ENCODE data around the gene PXK. TPM values are rescaled to one million over a fixed set of nuclear protein-coding genes. Genes with fewer than 3 reads are reported as not detected.

Gene PXK
- total and polyA plus RNA-seq, 2 experiments from 2014 or later, result 29.5 to 37.8 TPM

GRCh38 chr3:58387650-58388546, 55.2 kb downstream of the PXK start:
- Histone ChIP-seq H3K79me2 (no peaks in the 10 kb centered on the region), H2AFZ (no peak overlapping the region), H3K4me3 (no peak overlapping the region), H3K4me2 (peak overlapping the region; percentile 24), H4K20me1 (ENCODE audit: insufficient read depth, poor library complexity, severe bottlenecking) (no peaks in the 10 kb centered on the region), H3K27ac (peak overlapping the region; percentile 87), H3K36me3 (replicated peaks; ENCODE audit: insufficient read depth, low read depth) (no peaks in the 10 kb centered on the region), H3K9me3 (ENCODE audit: low read depth) (no peaks in the 10 kb centered on the region), H3K27me3 (no peaks in the 10 kb centered on the region), H3K4me1 (ENCODE audit: insufficient read depth) (peaks cover 15% of the 10 kb centered on the region), H3K9me2 (replicated peaks; ENCODE audit: insufficient read depth) (no peaks in the 10 kb centered on the region)
- TF ChIP-seq EZH2 (IDR thresholded peaks at IDR 0.05; ENCODE audit: borderline replicate concordance) (no peak), EZH2phosphoT487 (IDR thresholded peaks at IDR 0.05; ENCODE audit: low read depth, severe bottlenecking, unreplicated experiment) (no peak), CTCF (IDR thresholded peaks at IDR 0.05; ENCODE audit: poor library complexity) (no peak)
- DNase-seq (ENCODE audit: low spot score), result no peak
- WGBS (ENCODE audit: low lambda C conversion rate, missing lambda C conversion rate), result 71% methylated on average over 6 of the region's 6 CpGs

- H2AFZ ChIP-seq, result no peak overlapping the region
- peak overlapping the region; percentile 43 for H3K4me2 ChIP-seq
- H4K20me1 ChIP-seq (ENCODE audit: insufficient read depth, poor library complexity, severe bottlenecking), result no peaks in the 10 kb centered on the region
- peak overlapping the region; percentile 87 for H3K27ac ChIP-seq
- H3K36me3 ChIP-seq (replicated peaks; ENCODE audit: insufficient read depth, low read depth), result no peaks in the 10 kb centered on the region
- H3K4me3 ChIP-seq, result no peak overlapping the region
- no peaks in the 10 kb centered on the region for H3K27me3 ChIP-seq
- no peaks in the 10 kb centered on the region for H3K9me2 ChIP-seq (replicated peaks; ENCODE audit: insufficient read depth)
- no peaks in the 10 kb centered on the region for H3K9me3 ChIP-seq (ENCODE audit: low read depth)
- no peak for TF ChIP-seq EZH2 (IDR thresholded peaks at IDR 0.05; ENCODE audit: borderline replicate concordance)
- no peak for TF ChIP-seq EZH2phosphoT487 (IDR thresholded peaks at IDR 0.05; ENCODE audit: low read depth, severe bottlenecking, unreplicated experiment)
- no peak for TF ChIP-seq CTCF (IDR thresholded peaks at IDR 0.05; ENCODE audit: poor library complexity)
- DNase-seq (ENCODE audit: low spot score), result peak; percentile 44
- H3K4me1 ChIP-seq (ENCODE audit: insufficient read depth), result peaks cover 15% of the 10 kb centered on the region
- H3K79me2 ChIP-seq, result no peaks in the 10 kb centered on the region
These were observed 55.9 kb downstream of the PXK start for GRCh38 chr3:58388550-58389091.

- Histone ChIP-seq H3K79me2 (no peaks in the 10 kb centered on the region), H3K4me2 (peak overlapping the region; percentile 7), H3K9me3 (ENCODE audit: low read depth) (no peaks in the 10 kb centered on the region), H3K27me3 (no peaks in the 10 kb centered on the region), H3K9me2 (replicated peaks; ENCODE audit: insufficient read depth) (no peaks in the 10 kb centered on the region), H3K4me3 (no peak overlapping the region), H3K4me1 (ENCODE audit: insufficient read depth) (peaks cover 15% of the 10 kb centered on the region), H3K27ac (peak overlapping the region; percentile 39), H2AFZ (no peak overlapping the region), H4K20me1 (ENCODE audit: insufficient read depth, poor library complexity, severe bottlenecking) (no peaks in the 10 kb centered on the region), H3K36me3 (replicated peaks; ENCODE audit: insufficient read depth, low read depth) (no peaks in the 10 kb centered on the region)
- no peak for DNase-seq (ENCODE audit: low spot score)
- whole genome bisulfite sequencing (ENCODE audit: low lambda C conversion rate, missing lambda C conversion rate), result 35% methylated on average over 3 of the region's 3 CpGs
- TF ChIP-seq CTCF (IDR thresholded peaks at IDR 0.05; ENCODE audit: poor library complexity), result no peak
These were observed 58.6 kb downstream of the PXK start for GRCh38 chr3:58391156-58391865.

All from hepatocyte (in vitro differentiated cells).